NCI-H510A treated with DMSO at 0.1 percent for 48 hours (cell line): ENCODE results near the gene SLC2A9.
"Not testable (repeated sequence)": the region's sequence is repeated elsewhere in the genome, so short reads cannot be mapped to it uniquely, and the experiment has no call there.

Source experiments
- DNase-seq: peaks from one replicate; lab custom pipeline; 2025; lab: John Stamatoyannopoulos, UW

The SLC2A9 gene

GRCh38 chr4:9996319-9997110, 24.8 kb downstream of the SLC2A9 start:
- DNase-seq, result no peak

- DNase-seq, result no peak
Measured at GRCh38 chr4:9994246-9994847, 26.9 kb downstream of the SLC2A9 start.

DNA sequence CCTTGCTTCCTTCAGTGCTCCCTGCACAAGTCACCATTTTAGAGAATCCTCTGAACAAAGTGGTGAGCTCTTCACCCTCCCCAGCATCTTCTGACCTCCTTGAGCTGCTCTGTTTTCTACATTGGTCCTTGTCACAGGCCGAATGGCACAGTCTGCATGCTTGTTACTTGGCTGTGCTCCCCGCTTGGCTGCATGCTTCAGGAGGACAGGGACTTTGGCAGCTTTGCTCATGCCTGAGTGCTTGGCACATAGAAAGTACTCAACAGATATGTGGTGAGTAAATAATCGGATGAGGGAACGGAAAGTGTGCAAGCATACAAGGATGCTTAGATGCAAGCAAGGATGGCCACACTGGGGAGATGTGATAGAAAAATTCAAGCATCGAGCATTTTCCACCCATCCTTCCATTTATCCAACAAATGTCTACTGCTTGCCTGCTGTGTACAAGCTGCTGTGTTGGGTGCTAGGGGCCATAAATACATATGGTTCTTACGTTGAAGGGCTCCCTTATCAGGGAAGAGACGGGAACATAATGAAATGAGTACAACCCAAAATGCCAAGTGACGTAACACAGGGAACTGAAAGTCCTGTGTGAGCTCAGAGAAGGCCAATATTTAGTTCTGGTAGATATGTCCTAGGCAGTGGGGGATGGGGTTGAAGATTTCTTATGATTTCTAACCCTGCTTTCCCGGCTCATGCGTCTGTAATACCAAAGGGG, 31.2 kb downstream of the SLC2A9 start:
- no peak for DNase-seq

- DNase-seq, result no peak
Measured at GRCh38 chr4:9988933-9989332, 32.4 kb downstream of the SLC2A9 start.

DNA sequence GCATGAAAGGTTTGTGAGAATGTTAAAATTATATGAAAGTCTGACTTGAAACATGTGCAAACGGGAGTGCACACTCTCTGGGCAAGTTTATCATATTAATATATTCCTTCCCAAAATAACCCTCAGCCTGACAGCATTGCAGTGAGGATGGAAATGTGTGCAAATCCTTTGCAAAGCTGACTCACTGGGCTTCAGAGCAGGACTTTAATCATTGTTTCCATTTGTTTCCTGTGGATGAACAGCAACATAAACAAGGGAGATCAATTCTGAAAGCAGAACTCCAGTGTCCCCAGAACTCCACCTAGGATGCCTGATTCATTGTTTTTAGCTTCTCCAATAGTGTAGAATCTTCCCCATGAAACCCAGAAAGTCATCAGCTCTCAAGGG, 32.9 kb downstream of the SLC2A9 start:
- DNase-seq, result no peak

- no peak for DNase-seq
Measured at GRCh38 chr4:9987749-9988362, 33.4 kb downstream of the SLC2A9 start.

DNA sequence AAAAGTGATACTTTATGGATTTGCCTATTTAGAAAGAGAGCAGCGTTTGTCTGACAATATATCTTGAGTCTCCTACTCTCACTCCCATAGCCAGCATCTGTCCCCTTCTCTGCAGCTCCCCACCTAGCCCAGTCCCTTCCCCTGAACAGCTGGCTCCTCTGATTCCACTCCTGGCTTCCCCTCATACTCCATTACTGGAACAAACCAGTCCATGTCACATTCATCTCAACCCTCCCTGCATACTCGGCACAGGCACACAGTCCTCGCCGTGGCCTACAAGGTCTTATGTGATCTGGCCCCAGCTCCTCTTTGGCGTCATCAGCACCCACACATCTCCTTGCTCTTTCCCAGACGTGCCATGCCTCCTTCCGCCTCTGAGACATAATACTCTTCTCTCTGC, 36.7 kb downstream of the SLC2A9 start:
- no peak for DNase-seq

DNA sequence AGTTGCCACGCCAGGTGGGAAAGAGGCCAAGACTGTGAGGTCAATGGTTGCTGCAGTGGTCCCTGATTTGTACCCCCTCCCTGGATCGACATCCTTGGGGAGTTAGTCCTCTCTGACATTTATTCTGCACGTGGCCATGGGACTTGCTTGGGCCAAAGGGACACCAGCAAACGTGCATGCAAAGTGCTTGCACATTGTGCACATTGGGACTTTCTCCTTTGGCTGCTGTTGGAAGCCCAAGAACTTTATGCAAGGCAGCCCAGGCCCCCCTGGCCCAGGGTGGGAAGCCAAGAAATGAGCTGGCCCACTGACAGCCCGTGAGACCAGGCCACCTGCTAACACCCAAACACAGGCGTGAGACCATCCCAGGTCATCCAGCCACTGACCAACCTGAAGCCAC, 38.1 kb downstream of the SLC2A9 start:
- no peak for DNase-seq

DNA sequence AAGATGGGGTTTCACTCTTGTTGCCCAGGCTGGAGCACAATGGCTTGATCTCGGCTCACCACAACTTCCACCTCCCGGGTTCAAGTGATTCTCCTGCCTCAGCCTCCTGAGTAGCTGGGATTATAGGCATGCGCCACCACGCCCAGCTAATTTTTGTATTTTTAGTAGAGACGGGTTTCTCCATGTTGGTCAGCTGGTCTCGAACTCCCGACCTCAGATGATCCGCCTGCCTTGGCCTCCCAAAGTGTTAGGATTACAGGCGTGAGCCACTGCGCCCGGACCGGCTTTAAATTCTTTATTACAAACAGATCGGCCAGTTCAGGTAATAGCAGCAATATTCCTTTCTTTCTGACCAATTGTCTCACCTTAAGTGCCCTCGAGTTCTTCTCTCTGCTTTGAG, 39.4 kb downstream of the SLC2A9 start:
- DNase-seq, result not testable (repeated sequence)

DNA sequence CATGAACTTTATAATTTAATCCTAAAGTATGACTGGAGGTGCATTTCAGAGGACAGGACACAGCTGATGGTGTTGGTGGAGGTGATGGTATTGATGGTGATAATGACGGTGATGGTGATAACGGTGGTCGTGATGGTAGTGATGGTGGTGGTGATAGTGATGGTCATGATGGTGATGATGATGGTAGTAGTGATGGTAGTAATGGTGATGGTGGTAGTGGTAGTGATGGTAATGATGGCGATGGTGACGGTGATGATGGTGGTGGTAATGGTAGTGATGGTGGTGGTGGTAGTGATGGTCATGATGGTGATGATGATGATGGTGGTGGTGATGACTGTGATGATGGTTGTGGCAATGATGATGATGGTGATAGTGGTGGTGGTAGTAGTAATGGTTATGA, 40.4 kb downstream of the SLC2A9 start:
- DNase-seq, result no peak

DNA sequence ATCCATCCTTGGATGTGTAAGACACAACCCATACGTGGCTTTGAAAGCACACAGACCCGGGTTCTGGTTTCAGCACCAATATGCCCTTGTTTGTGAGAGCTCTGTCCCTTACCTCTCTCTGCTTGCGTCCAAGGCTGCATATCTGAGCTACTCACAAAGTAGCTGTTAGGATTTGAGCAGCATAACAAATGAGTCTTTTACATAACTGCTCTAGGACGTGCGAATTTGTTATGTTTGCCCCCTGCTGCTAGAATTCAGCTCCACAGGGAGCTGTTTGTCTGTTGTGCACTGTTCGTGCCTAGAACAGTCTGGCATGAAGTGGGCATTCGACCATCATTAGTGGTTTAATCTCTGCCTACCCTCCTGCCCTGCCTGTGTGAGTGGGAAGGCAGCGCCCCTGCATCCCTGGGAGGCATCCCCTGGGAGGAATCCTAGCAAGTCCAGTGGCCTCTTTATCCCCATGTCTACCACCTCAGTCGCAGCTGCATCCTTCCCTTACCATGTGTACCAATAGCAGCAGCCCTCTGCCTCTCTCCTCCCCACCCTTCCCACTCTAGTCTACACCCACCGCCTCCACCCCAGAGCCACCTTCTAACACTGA, 42.1 kb downstream of the SLC2A9 start:
- DNase-seq, result no peak

DNA sequence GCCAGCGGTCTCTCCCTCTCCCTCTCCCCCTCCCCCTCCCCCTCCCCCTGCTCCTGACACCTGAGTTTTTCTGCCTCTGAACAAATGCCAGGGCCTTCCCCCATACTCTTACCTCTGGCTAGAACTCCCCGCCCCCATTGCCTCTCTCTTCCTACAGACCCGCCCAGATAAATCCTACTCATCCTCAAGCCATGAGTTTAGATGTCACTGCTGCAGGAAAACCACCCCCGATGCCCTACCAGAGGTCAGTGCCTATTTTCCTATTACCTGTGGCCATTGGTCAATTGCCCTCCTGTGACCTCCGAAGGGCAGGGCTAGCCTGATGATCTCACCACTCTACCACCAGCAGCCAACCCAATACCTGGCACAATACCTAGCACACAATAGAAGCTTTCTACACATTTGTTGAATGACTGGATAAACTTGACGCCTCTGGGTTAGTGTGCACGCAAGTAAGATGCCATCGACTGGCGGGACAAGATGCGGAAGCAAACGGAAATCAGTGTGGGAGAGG, 43.7 kb downstream of the SLC2A9 start:
- DNase-seq, result no peak

GRCh38 chr4:9976781-9977180, 44.5 kb downstream of the SLC2A9 start:
- DNase-seq, result no peak

DNA sequence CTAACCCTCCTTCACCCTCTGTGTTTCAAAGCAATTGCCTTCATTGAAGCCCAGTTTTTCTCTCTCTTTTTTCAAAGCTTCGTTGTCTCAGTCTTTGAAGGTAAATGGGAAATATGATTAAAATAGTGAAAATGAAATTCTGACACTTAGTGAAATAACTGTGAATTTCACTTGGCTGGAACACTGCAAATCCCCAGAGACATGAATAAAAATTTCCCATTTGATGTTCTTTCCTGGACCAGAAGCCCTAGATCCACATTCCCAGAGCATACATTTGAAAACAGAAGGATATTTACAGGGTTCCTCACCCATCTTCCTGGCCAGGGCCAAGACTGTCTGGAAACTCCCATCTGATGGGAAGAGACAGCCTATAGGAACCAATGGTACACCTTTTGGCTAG, 45.0 kb downstream of the SLC2A9 start:
- DNase-seq, result no peak

- no peak for DNase-seq
Measured at GRCh38 chr4:9971711-9972110, 49.6 kb downstream of the SLC2A9 start.

DNA sequence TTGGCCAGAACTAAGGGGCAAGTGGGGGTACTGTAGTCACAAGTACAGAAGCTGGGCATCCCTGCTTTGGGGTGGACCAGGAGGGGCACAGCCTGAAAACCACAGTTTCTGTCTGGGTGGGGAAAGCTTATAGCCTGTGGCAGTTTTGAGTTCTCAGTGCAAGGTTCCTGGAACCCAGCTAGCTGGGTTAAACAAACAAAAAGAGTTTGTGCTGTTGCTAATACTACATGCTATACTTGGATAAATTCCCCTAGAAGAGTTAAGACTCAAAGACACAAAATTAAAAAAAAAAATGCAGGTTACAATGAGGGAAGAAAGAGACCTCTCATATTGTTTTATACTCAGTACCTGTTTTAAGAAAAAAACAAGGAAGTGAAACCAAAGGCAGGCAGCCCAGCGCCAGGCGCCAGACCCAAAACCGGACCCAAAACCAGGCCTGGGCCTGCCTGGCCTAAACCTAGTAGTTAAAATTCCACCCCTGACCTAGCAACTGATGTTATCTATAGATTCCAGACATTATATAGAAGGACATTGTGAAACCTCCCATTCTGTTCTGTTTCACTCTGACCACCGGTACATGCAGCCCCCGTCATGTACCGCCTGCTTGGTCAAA, 50.8 kb downstream of the SLC2A9 start:
- DNase-seq, result no peak

DNA sequence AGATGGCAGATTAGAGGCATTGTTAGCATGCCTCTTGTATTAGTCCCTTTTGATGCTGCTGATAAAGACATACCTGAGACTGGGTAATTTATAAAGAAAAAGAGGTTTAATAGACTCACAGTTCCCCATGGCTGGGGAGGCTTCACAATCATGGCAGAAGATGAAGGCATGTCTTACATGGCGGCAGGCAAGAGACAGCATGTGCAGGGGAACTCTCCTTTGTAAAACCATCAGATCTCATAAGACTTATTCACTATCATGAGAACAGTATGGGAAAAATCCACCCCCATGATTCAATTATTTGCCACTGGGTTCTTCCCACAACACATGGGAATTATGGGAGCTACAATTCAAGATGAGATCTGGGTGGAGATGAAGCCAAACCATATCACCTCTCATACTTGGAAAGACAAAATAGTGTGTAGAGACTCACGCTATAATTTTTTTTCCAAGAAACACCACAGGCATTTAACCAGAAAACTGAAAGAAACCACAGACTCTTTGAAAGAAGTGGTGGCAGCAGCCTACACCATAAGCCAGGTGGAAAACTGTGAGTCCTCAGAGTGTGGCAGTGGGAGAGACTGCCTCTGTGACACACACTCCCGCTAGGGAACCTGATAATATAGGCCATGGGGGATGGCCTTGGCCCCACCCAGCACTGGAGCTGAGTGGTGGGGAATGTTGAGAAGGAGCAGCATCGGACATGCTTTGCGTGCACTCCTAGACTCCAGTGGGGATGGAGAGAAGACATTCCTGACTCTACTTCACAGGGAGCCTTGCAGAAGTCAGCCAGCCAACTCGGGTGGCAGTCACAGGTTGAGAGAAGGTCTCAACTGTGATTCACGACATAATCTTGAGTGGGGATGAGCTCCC, 51.5 kb downstream of the SLC2A9 start:
- DNase-seq, result no peak

DNA sequence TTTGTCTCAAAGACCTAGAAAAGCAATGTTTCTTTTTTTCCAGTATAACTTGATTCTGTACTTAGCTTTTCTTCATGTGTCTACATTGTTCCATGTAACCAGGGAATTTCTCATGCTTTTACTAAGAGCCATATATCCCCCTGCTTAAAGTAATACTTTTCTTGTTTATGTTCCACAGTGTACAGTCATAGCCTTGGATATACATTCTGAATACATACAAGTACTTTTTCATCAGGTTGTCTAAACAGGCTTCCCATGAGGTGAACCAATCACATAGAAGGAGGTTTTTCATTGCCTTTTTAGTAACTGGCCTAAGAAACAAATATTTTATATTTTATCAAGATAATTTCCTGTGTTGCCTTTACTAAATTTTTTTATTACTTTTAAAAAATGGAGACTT, 52.8 kb downstream of the SLC2A9 start:
- DNase-seq, result no peak

- DNase-seq, result no peak
Measured at GRCh38 chr4:9964879-9965278, 56.4 kb downstream of the SLC2A9 start.

- no peak for DNase-seq
Measured at GRCh38 chr4:9963328-9963727, 58.0 kb downstream of the SLC2A9 start.
